ENCODE data around the gene DNAH2. TPM values are rescaled to one million over a fixed set of nuclear protein-coding genes. Genes with fewer than 3 reads are reported as not detected.
A peak's percentile ranks its signal among the peaks of the same experiment; 100 is the strongest.

Gene DNAH2
- polyA plus RNA-seq, 5 donors: 1.1 to 3.8 (median 2.1) TPM

GRCh38 chr17:7701681-7702080 is 15.9 kb upstream of the DNAH2 start:
- DNase-seq: no peak

GRCh38 chr17:7702776-7703175 is 14.8 kb upstream of the DNAH2 start:
- DNase-seq: no peak

GRCh38 chr17:7703584-7704479 is 13.7 kb upstream of the DNAH2 start:
- peak; percentile 73 for DNase-seq

GRCh38 chr17:7704601-7705268 is 12.8 kb upstream of the DNAH2 start, which contains the start of gene EFNB3:
EFNB3 (plus strand) TSS chr17:7705202; CDS start chr17:7705599, 397 bp downstream.
- DNase-seq: peak; percentile 55 to 65

GRCh38 chr17:7705269-7706255 is 12.0 kb upstream of the DNAH2 start:
- no peak for DNase-seq

GRCh38 chr17:7706631-7707354 is 10.8 kb upstream of the DNAH2 start:
- DNase-seq: no peak

GRCh38 chr17:7707446-7707845 is 10.1 kb upstream of the DNAH2 start:
- DNase-seq: no peak

- DNase-seq: no peak
Observed at GRCh38 chr17:7707858-7708750, 9.4 kb upstream of the DNAH2 start.

- DNase-seq: no peak
Observed at GRCh38 chr17:7709031-7709430, 8.5 kb upstream of the DNAH2 start.

- no peak for DNase-seq
Observed at GRCh38 chr17:7710301-7710700, 7.2 kb upstream of the DNAH2 start.

GRCh38 chr17:7711051-7711755 is 6.3 kb upstream of the DNAH2 start:
- no peak for DNase-seq

- no peak for DNase-seq
Observed at GRCh38 chr17:7712111-7712771, 5.3 kb upstream of the DNAH2 start.

- DNase-seq: no peak
Observed at GRCh38 chr17:7713782-7714181, 3.8 kb upstream of the DNAH2 start.

GRCh38 chr17:7714721-7715594 is 2.6 kb upstream of the DNAH2 start:
- no peak for DNase-seq

GRCh38 chr17:7715936-7716886 is 1.3 kb upstream of the DNAH2 start:
- no peak for DNase-seq

- no peak for DNase-seq
Observed at GRCh38 chr17:7717756-7718350, 309 bp downstream of the DNAH2 start.
